Activated T-cell treated with anti-CD3 and anti-CD28 coated beads, Interleukin-2, amount 50 U/mL, for 72 hours (primary cell): ENCODE measurements around the gene CEACAM6. TPM values are rescaled to one million over a fixed set of nuclear protein-coding genes. Genes with fewer than 3 reads are reported as not detected.

Experiments
- ATAC-seq, 2 donors: fragments of 150-1000 bp; cut with Tn5 transposase; replicated peaks in 1 of 2; 2 replicates each; pipeline ENCODE4 v1.10.0; 2021; ENCODE audit warnings: moderate library complexity in 2 of 2, mild to moderate bottlenecking in 1 of 2
- DNase-seq, 2 donors: peaks; one replicate each; pipeline ENCODE4 v3.0.0; 2021 to 2022; ENCODE audit warnings: mixed read lengths in 1 of 2
- H3K27ac Mint-ChIP-seq: one replicate; pipeline ENCODE4 v1.8.0; 2022; ENCODE audit warnings: mild to moderate bottlenecking, moderate library complexity, mixed read lengths
- H3K27me3 Mint-ChIP-seq: one replicate; pipeline ENCODE4 v1.8.0; 2022; ENCODE audit warnings: low read depth, mixed read lengths
- H3K36me3 Mint-ChIP-seq, 2 donors: one replicate each; pipeline ENCODE4 v1.8.0; 2022; ENCODE audit warnings: mixed read lengths in 2 of 2, mild to moderate bottlenecking in 1 of 2; ENCODE audit not compliant: insufficient read depth in 2 of 2
- H3K4me1 Mint-ChIP-seq: one replicate; pipeline ENCODE4 v1.8.0; 2022; ENCODE audit warnings: low read depth, mixed read lengths
- H3K4me3 Mint-ChIP-seq, 2 donors: one replicate each; pipeline ENCODE4 v1.8.0; 2022; ENCODE audit warnings: mild to moderate bottlenecking in 2 of 2, mixed read lengths in 2 of 2, moderate library complexity in 2 of 2
- H3K9me3 Mint-ChIP-seq, 2 donors: one replicate each; pipeline ENCODE4 v1.8.0; 2022; ENCODE audit warnings: mixed read lengths in 2 of 2
- total RNA-seq, 2 donors: library from RNA; stranded (reverse); gene quantifications; one replicate each; pipeline ENCODE4 v1.2.3, GENCODE V29; 2022

CEACAM6 gene
- total RNA-seq, 2 donors from 2014 or later = not detected

- Mint-ChIP-seq H3K9me3 (no peaks in the 10 kb centered on the region), H3K27ac (no peak overlapping the region), H3K36me3 (no peaks in the 10 kb centered on the region), H3K4me1 (no peaks in the 10 kb centered on the region), H3K27me3 (peaks cover 23% of the 10 kb centered on the region), H3K4me3 (no peak overlapping the region)
- no peak for DNase-seq
- ATAC-seq = no peak
Observed at GRCh38 chr19:41810301-41810700, 55.0 kb downstream of the CEACAM6 start.

- no peaks in the 10 kb centered on the region for H3K4me1 Mint-ChIP-seq
- no peak for ATAC-seq
- H3K4me3 Mint-ChIP-seq = no peak overlapping the region
Observed at GRCh38 chr19:41811036-41811435, 55.7 kb downstream of the CEACAM6 start.

GRCh38 chr19:41811981-41812380 lies 56.7 kb downstream of the CEACAM6 start:
- H3K27me3 Mint-ChIP-seq = peaks cover 23% of the 10 kb centered on the region
- no peaks in the 10 kb centered on the region for H3K9me3 Mint-ChIP-seq
- DNase-seq (no peak), ATAC-seq (no peak)
- H3K4me3 Mint-ChIP-seq = no peak overlapping the region
- no peak overlapping the region for H3K27ac Mint-ChIP-seq
- H3K4me1 Mint-ChIP-seq = no peaks in the 10 kb centered on the region
- no peaks in the 10 kb centered on the region for H3K36me3 Mint-ChIP-seq

More at GRCh38 chr19:41811036-41811435, 55.7 kb downstream of the CEACAM6 start:
- Mint-ChIP-seq H3K27ac (no peak overlapping the region), H3K36me3 (no peaks in the 10 kb centered on the region), H3K27me3 (peaks cover 23% of the 10 kb centered on the region), H3K9me3 (no peaks in the 10 kb centered on the region)
- no peak for DNase-seq

GRCh38 chr19:41813911-41814310 lies 58.6 kb downstream of the CEACAM6 start:
- no peak overlapping the region for H3K4me3 Mint-ChIP-seq
- H3K27ac Mint-ChIP-seq = no peak overlapping the region
- no peaks in the 10 kb centered on the region for H3K36me3 Mint-ChIP-seq
- no peaks in the 10 kb centered on the region for H3K4me1 Mint-ChIP-seq
- H3K27me3 Mint-ChIP-seq = peaks cover 20% of the 10 kb centered on the region
- H3K9me3 Mint-ChIP-seq = no peaks in the 10 kb centered on the region
- no peak for ATAC-seq
- no peak for DNase-seq

- Mint-ChIP-seq H3K4me1 (no peaks in the 10 kb centered on the region), H3K27ac (no peak overlapping the region), H3K9me3 (no peaks in the 10 kb centered on the region), H3K4me3 (no peak overlapping the region), H3K36me3 (no peaks in the 10 kb centered on the region), H3K27me3 (peaks cover 13% of the 10 kb centered on the region)
- DNase-seq (no peak), ATAC-seq (no peak)
Observed at GRCh38 chr19:41815301-41815700, 60.0 kb downstream of the CEACAM6 start.

- Mint-ChIP-seq H3K36me3 (no peaks in the 10 kb centered on the region), H3K4me3 (no peak overlapping the region), H3K27me3 (peaks cover 23% of the 10 kb centered on the region), H3K4me1 (peaks cover 6% of the 10 kb centered on the region), H3K9me3 (no peaks in the 10 kb centered on the region), H3K27ac (no peak overlapping the region)
- DNase-seq (no peak), ATAC-seq (no peak)
Observed at GRCh38 chr19:41816761-41817160, 61.4 kb downstream of the CEACAM6 start.

- H3K27me3 Mint-ChIP-seq = peaks cover 32% of the 10 kb centered on the region
- DNase-seq (peak; percentile 61 to 73), ATAC-seq (peak; percentile 87 to 88)
- H3K36me3 Mint-ChIP-seq = no peaks in the 10 kb centered on the region
- H3K4me1 Mint-ChIP-seq = peaks cover 6% of the 10 kb centered on the region
- H3K4me3 Mint-ChIP-seq = no peak overlapping the region
- H3K27ac Mint-ChIP-seq = no peak overlapping the region
- no peaks in the 10 kb centered on the region for H3K9me3 Mint-ChIP-seq
Observed at GRCh38 chr19:41821003-41821735, 65.8 kb downstream of the CEACAM6 start.

Other genes starting within 250 kb of the CEACAM6 start
- 10 to 100 TPM; 38.4 to 41.7 TPM for gene CEACAM21, start 179.4 kb upstream of the CEACAM6 start, total RNA-seq
- gene CEACAM4, start 128.5 kb upstream of the CEACAM6 start, total RNA-seq = not detected
- not detected for gene CEACAM7, start 67.3 kb upstream of the CEACAM6 start, total RNA-seq
- gene CEACAM5, start 46.9 kb upstream of the CEACAM6 start, total RNA-seq = not detected
- not detected for gene CEACAM3, start 41.1 kb downstream of the CEACAM6 start, total RNA-seq
- gene LYPD4, start 89.2 kb downstream of the CEACAM6 start, total RNA-seq = not detected
- gene DMRTC2, start 89.5 kb downstream of the CEACAM6 start, total RNA-seq = not detected
- gene RPS19, start 104.7 kb downstream of the CEACAM6 start, total RNA-seq = 1,000 to 10,000 TPM; 4,101 to 4,133 TPM
- gene CD79A, start 121.7 kb downstream of the CEACAM6 start, total RNA-seq = 10 to 100 TPM; 12.3 to 27.5 TPM
- gene ARHGEF1, start 127.7 kb downstream of the CEACAM6 start, total RNA-seq = 100 to 1,000 TPM; 371 to 446 TPM
- 1 to 10 TPM; 3.3 to 4.1 TPM for gene ERFL, start 172.9 kb downstream of the CEACAM6 start, total RNA-seq
- gene RABAC1, start 203.8 kb downstream of the CEACAM6 start, total RNA-seq = 10 to 100 TPM; 64.5 to 81.0 TPM
- 1 to 10 TPM; 4.3 to 6.2 TPM for gene ATP1A3, start 238.7 kb downstream of the CEACAM6 start, total RNA-seq